ENCODE results near the gene SHC3.

DNA sequence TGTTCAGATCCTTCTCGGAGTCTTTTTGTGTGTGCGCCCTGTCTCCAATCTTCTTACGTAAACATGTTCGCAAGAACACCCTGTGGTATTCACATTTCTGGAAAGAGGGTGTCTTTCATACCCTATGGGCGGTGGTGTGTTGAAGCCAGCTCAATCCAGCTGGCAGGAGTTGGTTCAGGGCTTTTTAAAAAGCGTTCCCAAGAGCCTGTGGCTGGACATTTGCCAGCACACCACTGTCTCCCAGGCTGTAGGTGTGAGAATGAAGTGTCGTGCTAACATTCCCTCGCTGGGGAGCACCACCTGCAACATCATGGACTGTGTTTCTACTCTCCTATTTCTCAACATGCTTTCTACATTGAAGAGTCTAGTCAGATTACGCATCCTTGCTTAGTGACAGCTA lies 135.6 kb downstream of the SHC3 start:
- TF ChIP-seq POLR2A (IDR thresholded peaks at IDR 0.05): no peak
- TF ChIP-seq, protein P1, sequence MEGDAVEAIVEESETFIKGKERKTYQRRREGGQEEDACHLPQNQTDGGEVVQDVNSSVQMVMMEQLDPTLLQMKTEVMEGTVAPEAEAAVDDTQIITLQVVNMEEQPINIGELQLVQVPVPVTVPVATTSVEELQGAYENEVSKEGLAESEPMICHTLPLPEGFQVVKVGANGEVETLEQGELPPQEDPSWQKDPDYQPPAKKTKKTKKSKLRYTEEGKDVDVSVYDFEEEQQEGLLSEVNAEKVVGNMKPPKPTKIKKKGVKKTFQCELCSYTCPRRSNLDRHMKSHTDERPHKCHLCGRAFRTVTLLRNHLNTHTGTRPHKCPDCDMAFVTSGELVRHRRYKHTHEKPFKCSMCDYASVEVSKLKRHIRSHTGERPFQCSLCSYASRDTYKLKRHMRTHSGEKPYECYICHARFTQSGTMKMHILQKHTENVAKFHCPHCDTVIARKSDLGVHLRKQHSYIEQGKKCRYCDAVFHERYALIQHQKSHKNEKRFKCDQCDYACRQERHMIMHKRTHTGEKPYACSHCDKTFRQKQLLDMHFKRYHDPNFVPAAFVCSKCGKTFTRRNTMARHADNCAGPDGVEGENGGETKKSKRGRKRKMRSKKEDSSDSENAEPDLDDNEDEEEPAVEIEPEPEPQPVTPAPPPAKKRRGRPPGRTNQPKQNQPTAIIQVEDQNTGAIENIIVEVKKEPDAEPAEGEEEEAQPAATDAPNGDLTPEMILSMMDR (IDR thresholded peaks at IDR 0.05): no peak

Data from upper lobe of left lung (tissue), 4 donors.